ENCODE data around the gene USP31.

GRCh38 chr16:23039118-23039517 is 110.1 kb downstream of the USP31 start:
- TF ChIP-seq POLR2A (IDR thresholded peaks at IDR 0.05; ENCODE audit: low read depth, low read length) (no peak), POLR2AphosphoS5 (IDR thresholded peaks at IDR 0.05; ENCODE audit: low read depth, low read length) (no peak), TAF1 (IDR thresholded peaks at IDR 0.05; ENCODE audit: borderline replicate concordance, low read depth, low read length) (no peak)
